B cell (primary cell): Measurements from ENCODE around the gene CCNC.

Experiments
- CTCF ChIP-seq: fragments of 200-600 bp; IDR thresholded peaks from one replicate; pipeline ENCODE4 v1.8.0; 2022; ENCODE audit warnings: antibody characterized with exemption, mild to moderate bottlenecking
- EZH2 ChIP-seq: IDR thresholded peaks from 2 replicates; pipeline ENCODE4 v1.6.1; 2012; ENCODE audit warnings: borderline replicate concordance, low read depth, mild to moderate bottlenecking, moderate library complexity, low read length; ENCODE audit not compliant: insufficient read depth, poor library complexity, severe bottlenecking

- TF ChIP-seq CTCF: no peak
- no peak for TF ChIP-seq EZH2
Observed at GRCh38 chr6:99573980-99574617, 5.6 kb upstream of the CCNC start.
